Erythroblast (primary cell): Measurements from ENCODE around the gene COQ9.

Experiments used
- GATA1 ChIP-seq: IDR thresholded peaks from 2 replicates; pipeline ENCODE4 v1.6.1; 2011; ENCODE audit warnings: low read depth, mild to moderate bottlenecking, control low read depth, low read length, moderate library complexity
- POLR2A ChIP-seq: IDR thresholded peaks from 2 replicates; pipeline ENCODE4 v1.6.1; 2011; ENCODE audit warnings: mild to moderate bottlenecking, low read length

GRCh38 chr16:57509231-57509923 lies 62.1 kb downstream of the COQ9 start:
- TF ChIP-seq POLR2A (no peak), GATA1 (no peak)
